ENCODE results near the gene EHBP1L1.

EHBP1L1 gene

DNA sequence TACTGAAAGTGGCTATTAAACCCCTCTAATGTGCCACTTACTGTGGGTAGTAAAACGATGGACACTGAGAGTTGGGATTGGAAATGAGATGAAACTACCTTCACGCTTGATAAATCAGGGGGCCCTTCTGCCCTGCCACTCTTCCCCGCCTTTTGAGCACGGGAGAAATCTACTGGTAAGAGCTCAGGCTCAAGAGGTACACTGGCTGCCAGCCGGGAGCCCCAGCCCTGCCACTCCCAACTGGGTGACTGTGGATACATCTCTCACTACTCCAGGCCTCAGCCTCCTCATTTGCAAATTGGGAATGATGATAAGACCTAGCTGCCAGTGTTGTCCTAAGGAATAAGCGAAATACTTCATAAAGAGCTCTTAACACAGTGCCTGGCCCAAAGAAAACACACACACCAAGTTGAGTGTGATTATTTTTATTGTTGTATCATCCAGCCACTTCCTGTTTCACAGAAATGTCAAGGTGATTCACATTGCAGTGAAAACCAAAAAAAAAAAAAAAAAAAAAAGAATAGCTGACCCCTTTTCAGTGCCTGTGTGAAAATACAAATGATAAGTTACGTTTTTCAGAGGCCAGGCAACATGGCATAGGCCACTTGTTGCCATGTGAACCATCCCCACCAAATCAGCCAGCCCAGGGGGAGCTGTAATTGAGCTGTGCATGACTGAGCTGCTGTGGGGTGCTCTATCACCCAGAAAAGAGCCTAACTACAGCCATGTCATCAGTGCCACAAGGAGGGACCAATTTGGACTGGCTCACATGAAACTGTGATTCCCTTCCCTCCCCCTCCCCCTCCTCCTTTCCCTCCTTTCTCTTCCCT is 10.0 kb upstream of the EHBP1L1 start:
- DNase-seq (ENCODE audit: low spot score): no peak
- TF ChIP-seq, protein P1, sequence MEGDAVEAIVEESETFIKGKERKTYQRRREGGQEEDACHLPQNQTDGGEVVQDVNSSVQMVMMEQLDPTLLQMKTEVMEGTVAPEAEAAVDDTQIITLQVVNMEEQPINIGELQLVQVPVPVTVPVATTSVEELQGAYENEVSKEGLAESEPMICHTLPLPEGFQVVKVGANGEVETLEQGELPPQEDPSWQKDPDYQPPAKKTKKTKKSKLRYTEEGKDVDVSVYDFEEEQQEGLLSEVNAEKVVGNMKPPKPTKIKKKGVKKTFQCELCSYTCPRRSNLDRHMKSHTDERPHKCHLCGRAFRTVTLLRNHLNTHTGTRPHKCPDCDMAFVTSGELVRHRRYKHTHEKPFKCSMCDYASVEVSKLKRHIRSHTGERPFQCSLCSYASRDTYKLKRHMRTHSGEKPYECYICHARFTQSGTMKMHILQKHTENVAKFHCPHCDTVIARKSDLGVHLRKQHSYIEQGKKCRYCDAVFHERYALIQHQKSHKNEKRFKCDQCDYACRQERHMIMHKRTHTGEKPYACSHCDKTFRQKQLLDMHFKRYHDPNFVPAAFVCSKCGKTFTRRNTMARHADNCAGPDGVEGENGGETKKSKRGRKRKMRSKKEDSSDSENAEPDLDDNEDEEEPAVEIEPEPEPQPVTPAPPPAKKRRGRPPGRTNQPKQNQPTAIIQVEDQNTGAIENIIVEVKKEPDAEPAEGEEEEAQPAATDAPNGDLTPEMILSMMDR (IDR thresholded peaks at IDR 0.05; ENCODE audit: extremely low read depth, missing control alignments): no peak

- TF ChIP-seq, protein P1 (IDR thresholded peaks at IDR 0.05; ENCODE audit: extremely low read depth, missing control alignments): no peak
- no peak for DNase-seq (ENCODE audit: low spot score)
Observed at GRCh38 chr11:65569164-65569972, 6.5 kb upstream of the EHBP1L1 start.

DNA sequence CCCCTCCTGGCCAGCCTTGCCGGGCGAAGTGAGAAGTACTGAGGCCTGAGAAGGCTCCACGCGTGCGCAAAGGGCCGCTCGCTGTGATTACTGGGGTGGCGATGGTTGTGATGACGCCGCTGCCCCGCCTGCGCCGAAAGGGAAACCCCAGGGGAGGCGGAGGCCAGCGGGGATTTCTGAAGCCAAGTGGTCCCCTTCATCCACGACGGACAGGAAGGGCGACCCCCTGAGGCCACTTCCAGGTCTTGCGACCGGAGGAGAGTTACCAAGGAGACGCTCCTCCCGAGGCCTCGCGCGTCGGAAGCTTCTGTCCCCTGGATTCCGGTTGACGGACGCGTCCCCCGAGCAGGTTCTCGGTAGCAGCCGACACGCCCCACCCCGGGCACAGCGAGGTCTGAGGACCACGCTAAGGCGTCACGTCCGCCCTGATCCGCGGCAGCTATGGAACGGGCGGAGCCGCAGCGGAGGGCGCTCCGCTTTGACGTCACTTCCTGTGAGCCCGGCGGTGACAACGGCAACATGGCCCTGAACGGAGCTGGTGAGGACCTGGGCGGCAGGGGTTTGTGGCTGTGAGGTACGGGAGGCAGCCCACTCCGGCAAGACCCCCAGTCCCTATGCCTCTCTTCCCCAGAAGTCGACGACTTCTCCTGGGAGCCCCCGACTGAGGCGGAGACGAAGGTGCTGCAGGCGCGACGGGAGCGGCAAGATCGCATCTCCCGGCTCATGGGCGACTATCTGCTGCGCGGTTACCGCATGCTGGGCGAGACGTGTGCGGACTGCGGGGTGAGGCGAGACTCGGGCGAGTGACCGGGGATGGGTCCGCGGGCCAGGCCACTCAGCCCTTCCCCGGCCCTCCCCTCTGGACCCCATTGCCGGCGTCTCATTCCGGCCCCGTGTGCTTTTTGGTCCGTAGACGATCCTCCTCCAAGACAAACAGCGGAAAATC is 5.6 kb upstream of the EHBP1L1 start, which contains the start of gene ZNRD2:
Gene ZNRD2, plus strand, starts transcription at position 505 of the 946 bp plus-strand sequence. Its CDS starts 15 bp downstream, at position 520.
- TF ChIP-seq, protein P1 (IDR thresholded peaks at IDR 0.05; ENCODE audit: extremely low read depth, missing control alignments): peak; percentile 56
- DNase-seq (ENCODE audit: low spot score): peak; percentile 96

- TF ChIP-seq, protein P1 (IDR thresholded peaks at IDR 0.05; ENCODE audit: extremely low read depth, missing control alignments): no peak
Observed at GRCh38 chr11:65571420-65571819, 4.4 kb upstream of the EHBP1L1 start.

DNA sequence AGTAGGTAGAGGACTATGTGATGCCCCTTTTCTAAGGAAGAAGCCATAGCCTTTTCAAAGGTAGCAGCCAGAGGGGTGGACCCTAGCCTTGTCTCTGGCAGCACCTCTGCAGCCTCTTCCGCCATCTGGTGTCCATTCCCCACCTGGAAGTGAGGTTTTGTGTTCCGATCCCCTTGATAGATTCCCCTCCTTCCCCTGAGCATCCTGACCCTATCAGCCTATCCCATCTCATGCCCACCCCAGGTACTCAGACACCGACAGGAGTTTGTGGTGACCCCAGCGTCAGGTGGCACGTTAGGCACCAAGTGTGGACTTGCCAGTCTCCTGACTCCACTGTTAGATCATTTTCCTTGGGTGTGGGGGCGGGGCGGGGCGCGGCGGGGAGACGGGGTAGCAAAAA is 3.9 kb upstream of the EHBP1L1 start:
- DNase-seq (ENCODE audit: low spot score): no peak
- TF ChIP-seq, protein P1 (IDR thresholded peaks at IDR 0.05; ENCODE audit: extremely low read depth, missing control alignments): no peak

More at GRCh38 chr11:65571420-65571819, 4.4 kb upstream of the EHBP1L1 start:
- DNase-seq (ENCODE audit: low spot score): no peak

GRCh38 chr11:65572356-65573051 is 3.3 kb upstream of the EHBP1L1 start, which contains the start of gene FAM89B:
Gene FAM89B, plus strand, starts transcription at chr11:65572538. Its CDS starts 132 bp downstream, at chr11:65572670.
- peak; percentile 87 for DNase-seq (ENCODE audit: low spot score)
- TF ChIP-seq, protein P1 (IDR thresholded peaks at IDR 0.05; ENCODE audit: extremely low read depth, missing control alignments): no peak
